Fibroblast of pulmonary artery (primary cell): ENCODE measurements around the gene SLC25A21.

Experiments used
- DNase-seq: peaks from one replicate; pipeline ENCODE4 v3.0.0-alpha.2; 2010; ENCODE audit warnings: low read depth
- H3K4me3 ChIP-seq: replicated peaks from 2 replicates; pipeline ENCODE4 v1.5.1; 2011; ENCODE audit warnings: low read depth, mild to moderate bottlenecking, control low read depth, low read length, moderate library complexity
- CTCF ChIP-seq: IDR thresholded peaks from 2 replicates; pipeline ENCODE4 v1.5.1; 2011; ENCODE audit warnings: mild to moderate bottlenecking, control low read depth, low read length, inconsistent platforms; ENCODE audit errors: missing control alignments

The SLC25A21 gene

GRCh38 chr14:37013078-37013477, 159.3 kb downstream of the SLC25A21 start:
- DNase-seq: no peak
- TF ChIP-seq CTCF: no peak
- no peak overlapping the region for H3K4me3 ChIP-seq

- H3K4me3 ChIP-seq: no peak overlapping the region
- TF ChIP-seq CTCF: no peak
- DNase-seq: no peak
These were observed 173.7 kb downstream of the SLC25A21 start for GRCh38 chr14:36998686-36999085.

GRCh38 chr14:36997843-36998242, 174.6 kb downstream of the SLC25A21 start:
- no peak for TF ChIP-seq CTCF
- no peak for DNase-seq
- H3K4me3 ChIP-seq: no peak overlapping the region

- H3K4me3 ChIP-seq: no peak overlapping the region
- no peak for TF ChIP-seq CTCF
- no peak for DNase-seq
These were observed 175.4 kb downstream of the SLC25A21 start for GRCh38 chr14:36996857-36997590.

GRCh38 chr14:36996133-36996856, 176.1 kb downstream of the SLC25A21 start:
- DNase-seq: peak; percentile 11
- H3K4me3 ChIP-seq: no peak overlapping the region
- no peak for TF ChIP-seq CTCF

GRCh38 chr14:36989806-36990205, 182.6 kb downstream of the SLC25A21 start:
- no peak for DNase-seq
- no peak for TF ChIP-seq CTCF
- H3K4me3 ChIP-seq: no peak overlapping the region
